ENCODE measurements around the gene GOLIM4.

DNA sequence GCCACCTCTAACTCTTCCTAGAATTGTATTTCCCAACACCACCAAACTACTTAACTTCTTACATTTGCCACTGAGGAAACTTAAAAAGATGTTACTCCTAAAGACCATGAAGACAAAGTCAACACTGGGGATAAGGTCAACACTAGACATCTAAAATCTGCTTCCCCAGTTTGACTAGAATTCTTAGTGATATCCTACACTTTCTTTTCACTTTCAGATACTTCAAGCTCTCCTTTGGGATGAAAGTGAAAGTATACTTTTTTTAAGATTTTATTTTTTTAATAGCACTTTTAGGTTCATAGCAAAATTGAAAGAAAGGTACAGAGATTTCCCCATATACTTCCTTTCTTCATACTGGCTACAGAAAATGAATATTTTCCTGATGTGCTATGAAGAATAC, 32.6 kb downstream of the GOLIM4 start:
- TF ChIP-seq CHD2 (IDR thresholded peaks at IDR 0.05; ENCODE audit: low read length, partially characterized antibody) (no peak), GABPA (IDR thresholded peaks at IDR 0.05; ENCODE audit: low read depth) (no peak), CTCF (IDR thresholded peaks at IDR 0.05) (no peak)
